ENCODE results near the gene ZFY.

GRCh38 chrY:2952912-2953311, 17.7 kb downstream of the ZFY start:
- TF ChIP-seq POLR2AphosphoS5 (IDR thresholded peaks at IDR 0.05; ENCODE audit: low read depth, low read length) = no peak
- no peak for TF ChIP-seq TAF1 (IDR thresholded peaks at IDR 0.05; ENCODE audit: borderline replicate concordance, insufficient read depth, low read length)
